HFF-Myc (cell line): ENCODE measurements around the gene SLC49A3.
"Not testable (repeated sequence)": the region's sequence is repeated elsewhere in the genome, so short reads cannot be mapped to it uniquely, and the experiment has no call there.

ENCODE experiments used
- DNase-seq: peaks from one replicate; pipeline ENCODE4 v3.0.0-alpha.2; 2011; ENCODE audit warnings: low read depth; ENCODE audit errors: extremely low read depth
- H3K4me3 ChIP-seq: replicated peaks from 2 replicates; pipeline ENCODE4 v1.5.1; 2011; ENCODE audit warnings: low read depth, mild to moderate bottlenecking, control low read depth, low read length
- TF ChIP-seq, protein P1 (sequence below): IDR thresholded peaks from 2 replicates; pipeline ENCODE4 v1.5.1; 2012; ENCODE audit warnings: mild to moderate bottlenecking, low read depth, low read length, control low read depth; ENCODE audit errors: missing control alignments

SLC49A3 gene

DNA sequence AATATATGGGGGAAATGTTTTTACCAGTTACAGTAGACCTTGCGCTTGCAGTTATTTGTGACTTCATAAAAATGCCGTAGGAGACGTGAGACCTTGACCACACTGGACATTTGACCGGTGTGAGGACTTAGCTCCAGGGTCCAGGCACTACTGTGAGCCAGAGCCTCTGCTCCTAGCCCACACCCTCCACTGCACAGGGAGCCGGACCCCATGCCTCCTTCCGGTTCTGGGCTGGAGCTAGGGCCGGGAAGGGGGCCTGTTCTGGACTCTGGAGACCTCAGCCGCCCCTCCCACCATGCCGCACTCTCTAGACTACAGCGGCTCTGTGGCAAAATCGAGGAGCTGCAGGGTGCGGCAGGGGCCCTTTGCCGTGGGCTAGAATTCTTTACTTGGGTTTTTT, 22.0 kb upstream of the SLC49A3 start:
- no peak for DNase-seq
- TF ChIP-seq, protein P1, sequence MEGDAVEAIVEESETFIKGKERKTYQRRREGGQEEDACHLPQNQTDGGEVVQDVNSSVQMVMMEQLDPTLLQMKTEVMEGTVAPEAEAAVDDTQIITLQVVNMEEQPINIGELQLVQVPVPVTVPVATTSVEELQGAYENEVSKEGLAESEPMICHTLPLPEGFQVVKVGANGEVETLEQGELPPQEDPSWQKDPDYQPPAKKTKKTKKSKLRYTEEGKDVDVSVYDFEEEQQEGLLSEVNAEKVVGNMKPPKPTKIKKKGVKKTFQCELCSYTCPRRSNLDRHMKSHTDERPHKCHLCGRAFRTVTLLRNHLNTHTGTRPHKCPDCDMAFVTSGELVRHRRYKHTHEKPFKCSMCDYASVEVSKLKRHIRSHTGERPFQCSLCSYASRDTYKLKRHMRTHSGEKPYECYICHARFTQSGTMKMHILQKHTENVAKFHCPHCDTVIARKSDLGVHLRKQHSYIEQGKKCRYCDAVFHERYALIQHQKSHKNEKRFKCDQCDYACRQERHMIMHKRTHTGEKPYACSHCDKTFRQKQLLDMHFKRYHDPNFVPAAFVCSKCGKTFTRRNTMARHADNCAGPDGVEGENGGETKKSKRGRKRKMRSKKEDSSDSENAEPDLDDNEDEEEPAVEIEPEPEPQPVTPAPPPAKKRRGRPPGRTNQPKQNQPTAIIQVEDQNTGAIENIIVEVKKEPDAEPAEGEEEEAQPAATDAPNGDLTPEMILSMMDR: no peak
- no peak overlapping the region for H3K4me3 ChIP-seq

DNA sequence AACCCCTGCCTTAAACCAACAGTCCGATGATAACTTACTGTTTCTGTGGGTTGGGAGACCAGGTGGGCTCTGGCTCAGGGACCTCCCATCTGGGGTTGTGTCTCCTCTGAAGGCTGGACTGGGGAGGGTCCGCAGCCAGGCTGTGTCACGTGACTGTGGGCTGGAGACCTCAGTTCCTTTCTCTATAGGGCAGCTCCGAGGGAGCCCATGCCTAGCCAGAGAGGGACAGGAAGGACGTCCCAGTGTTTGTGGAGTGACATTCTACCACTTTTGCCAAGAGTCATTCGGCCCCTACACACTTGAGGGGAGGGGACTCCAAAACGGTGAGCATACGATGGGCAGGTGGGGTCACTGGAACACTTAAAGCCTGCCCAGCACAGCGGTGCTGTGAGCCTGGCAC, 21.2 kb upstream of the SLC49A3 start:
- no peak overlapping the region for H3K4me3 ChIP-seq
- TF ChIP-seq, protein P1: no peak

DNA sequence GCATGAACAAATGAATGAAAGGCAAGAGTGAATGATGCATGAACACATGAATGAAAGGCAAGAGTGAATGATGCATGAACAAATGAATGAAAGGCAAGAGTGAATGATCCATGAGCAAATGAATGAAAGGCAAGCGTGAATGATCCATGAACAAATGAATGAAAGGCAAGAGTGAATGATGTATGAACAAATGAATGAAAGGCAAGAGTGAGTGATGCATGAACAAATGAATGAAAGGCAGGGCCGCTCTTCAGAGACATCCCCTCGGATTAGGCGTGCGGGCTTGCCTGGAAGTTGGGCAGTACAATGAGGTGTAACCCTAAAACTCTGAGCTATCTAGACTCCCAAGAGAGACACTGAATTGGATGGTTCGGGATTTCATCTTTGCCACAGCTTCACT, 20.4 kb upstream of the SLC49A3 start:
- TF ChIP-seq, protein P1: no peak
- DNase-seq: no peak
- H3K4me3 ChIP-seq: no peak overlapping the region

More for the DNA sequence above, 21.2 kb upstream of the SLC49A3 start:
- no peak for DNase-seq

DNA sequence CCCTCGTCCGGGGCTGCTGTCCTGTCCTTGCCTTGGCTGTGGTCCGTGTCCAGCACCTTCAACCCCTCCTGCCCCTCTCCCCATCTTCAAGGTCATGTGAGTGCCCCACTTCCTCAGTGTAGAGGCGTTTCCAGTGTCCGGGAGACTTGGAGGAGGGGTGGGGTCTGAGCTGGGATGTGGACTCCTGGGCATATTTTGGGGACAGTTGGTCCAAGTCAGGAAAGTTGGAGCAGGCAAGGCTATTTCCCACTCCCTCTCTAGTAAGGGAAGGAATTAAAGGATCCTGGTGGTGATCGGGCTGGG, 19.6 kb upstream of the SLC49A3 start:
- H3K4me3 ChIP-seq: 0 out of 2 replicates have a peak overlapping the region, but pooled peaks have one; percentile 19
- TF ChIP-seq, protein P1: no peak
- DNase-seq: no peak

DNA sequence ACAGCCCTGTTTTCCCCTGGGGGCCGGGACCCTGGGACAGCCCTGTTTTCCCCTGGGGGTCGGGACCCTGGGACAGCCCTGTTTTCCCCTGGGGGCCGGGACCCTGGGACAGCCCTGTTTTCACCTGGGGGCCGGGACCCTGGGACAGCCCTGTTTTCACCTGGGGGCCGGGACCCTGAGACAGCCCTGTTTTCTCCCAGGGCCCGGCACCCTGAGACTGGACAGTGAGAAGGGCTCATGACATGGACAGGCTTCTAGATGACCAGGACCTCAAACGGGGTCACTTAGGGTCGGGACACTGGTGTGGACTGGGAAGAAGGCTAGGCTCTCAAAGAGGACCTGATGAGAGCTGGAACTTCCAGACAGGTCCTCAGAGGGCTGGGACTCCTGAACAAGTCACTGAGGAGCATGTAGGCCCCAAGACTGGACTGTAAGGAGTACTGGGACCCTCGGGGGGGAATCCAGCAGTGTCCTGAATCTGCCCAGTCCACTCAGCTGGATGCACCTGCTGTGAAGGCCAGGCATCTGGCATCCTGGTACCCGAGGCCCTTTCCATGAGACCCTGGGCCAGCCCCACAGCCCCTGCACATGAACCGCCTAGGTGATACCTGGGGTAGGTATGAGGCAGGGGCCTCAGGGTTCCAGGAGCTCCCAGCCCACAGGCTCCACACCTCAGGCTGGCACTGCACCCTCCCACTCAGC, 19.1 kb upstream of the SLC49A3 start:
- DNase-seq: no peak
- H3K4me3 ChIP-seq: peak overlapping the region; percentile 19; the same call in 1 of the 2 replicates
- TF ChIP-seq, protein P1: no peak

DNA sequence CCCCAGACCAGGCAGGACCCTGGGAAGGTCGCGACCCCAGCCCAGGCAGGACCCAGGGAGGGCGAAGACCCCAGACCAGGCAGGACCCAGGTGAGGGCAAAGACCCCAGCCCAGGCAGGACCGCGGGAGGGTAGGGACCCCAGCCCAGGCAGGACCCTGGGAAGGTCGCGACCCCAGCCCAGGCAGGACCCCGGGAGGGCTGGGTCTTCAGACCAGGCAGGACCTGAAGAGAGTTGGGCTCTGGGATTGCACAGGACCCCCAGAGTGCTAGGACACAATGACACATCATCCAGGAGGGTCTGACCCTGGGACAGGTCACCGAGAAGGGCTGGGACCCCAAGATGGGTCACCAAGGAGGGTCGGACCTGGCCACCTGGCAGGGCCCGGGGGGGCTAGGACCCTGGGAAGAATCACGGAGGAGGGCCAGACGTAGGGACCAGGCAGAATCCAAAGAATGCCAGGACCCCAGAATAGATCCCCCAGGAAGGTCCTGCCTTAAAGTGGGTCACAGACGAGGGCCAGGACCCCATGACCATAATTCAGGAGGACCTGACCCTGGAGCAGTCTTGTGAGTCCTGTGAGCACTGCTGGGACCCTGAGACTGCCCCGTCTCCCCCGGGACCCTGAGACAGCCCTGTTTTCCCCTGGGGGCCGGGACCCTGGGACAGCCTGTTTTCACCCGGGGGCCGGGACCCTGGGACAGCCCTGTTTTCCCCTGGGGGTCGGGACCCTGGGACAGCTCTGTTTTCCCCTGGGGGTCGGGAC, 18.1 kb upstream of the SLC49A3 start:
- H3K4me3 ChIP-seq: peak overlapping the region; percentile 95
- no peak for DNase-seq
- TF ChIP-seq, protein P1: no peak

DNA sequence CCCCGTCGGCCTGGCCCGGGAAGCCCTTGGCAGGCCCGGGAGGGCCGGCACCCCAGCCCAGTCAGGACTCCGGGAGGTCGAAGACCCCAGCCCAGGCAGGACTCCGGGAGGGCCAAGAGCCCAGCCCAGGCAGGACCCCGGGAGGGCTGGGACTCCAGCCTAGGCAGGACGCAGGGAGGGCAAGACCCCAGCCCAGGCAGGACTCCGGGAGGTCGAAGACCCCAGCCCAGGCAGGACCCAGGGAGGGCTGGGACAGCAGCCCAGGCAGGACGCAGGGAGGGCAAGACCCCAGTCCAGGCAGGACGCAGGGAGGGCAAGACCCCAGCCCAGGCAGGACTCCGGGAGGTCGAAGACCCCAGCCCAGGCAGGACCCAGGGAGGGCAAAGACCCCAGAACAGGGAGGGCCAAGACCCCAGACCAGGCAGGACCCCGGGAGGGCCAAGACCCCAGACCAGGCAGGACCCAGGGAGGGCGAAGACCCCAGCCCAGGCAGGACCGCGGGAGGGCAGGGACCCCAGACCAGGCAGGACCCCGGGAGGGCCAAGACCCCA, 17.2 kb upstream of the SLC49A3 start:
- DNase-seq: not testable (repeated sequence)
- H3K4me3 ChIP-seq: peak overlapping the region; percentile 95
